Measurements from ENCODE around the gene NR3C1.

Gene NR3C1

GRCh38 chr5:143322176-143322575 lies 81.3 kb downstream of the NR3C1 start:
- TF ChIP-seq EZH2phosphoT487 (conservative IDR thresholded peaks at IDR 0.05; ENCODE audit: low read length): no peak
- TF ChIP-seq CTCF (IDR thresholded peaks at IDR 0.05; ENCODE audit: insufficient read depth, low read length, poor library complexity, severe bottlenecking): no peak
- Histone ChIP-seq H4K20me1 (ENCODE audit: low read depth, low read length) (no peaks in the 10 kb centered on the region), H3K9me2 (replicated peaks; ENCODE audit: insufficient read depth, low read length) (no peaks in the 10 kb centered on the region), H3K27ac (ENCODE audit: low read depth, low read length) (no peak overlapping the region), H3F3A (ENCODE audit: insufficient read depth) (no peaks in the 10 kb centered on the region; the same call in 1 of the 2 replicates), H3K4me3 (ENCODE audit: insufficient read depth, low read length, poor library complexity, severe bottlenecking) (no peak overlapping the region), H3K27me3 (ENCODE audit: low read length) (no peaks in the 10 kb centered on the region), H2AFZ (ENCODE audit: low read depth, low read length, severe bottlenecking) (no peak overlapping the region), H3K36me3 (ENCODE audit: low read length) (peaks cover 16% of the 10 kb centered on the region), H3K79me2 (ENCODE audit: insufficient read depth, low read length) (peaks cover 95% of the 10 kb centered on the region), H3K4me2 (ENCODE audit: low read depth, low read length, poor library complexity, severe bottlenecking) (no peak overlapping the region), H3K9ac (ENCODE audit: low read length) (no peak overlapping the region), H3K9me3 (ENCODE audit: insufficient read depth, low read length) (peaks cover 8% of the 10 kb centered on the region)

DNA sequence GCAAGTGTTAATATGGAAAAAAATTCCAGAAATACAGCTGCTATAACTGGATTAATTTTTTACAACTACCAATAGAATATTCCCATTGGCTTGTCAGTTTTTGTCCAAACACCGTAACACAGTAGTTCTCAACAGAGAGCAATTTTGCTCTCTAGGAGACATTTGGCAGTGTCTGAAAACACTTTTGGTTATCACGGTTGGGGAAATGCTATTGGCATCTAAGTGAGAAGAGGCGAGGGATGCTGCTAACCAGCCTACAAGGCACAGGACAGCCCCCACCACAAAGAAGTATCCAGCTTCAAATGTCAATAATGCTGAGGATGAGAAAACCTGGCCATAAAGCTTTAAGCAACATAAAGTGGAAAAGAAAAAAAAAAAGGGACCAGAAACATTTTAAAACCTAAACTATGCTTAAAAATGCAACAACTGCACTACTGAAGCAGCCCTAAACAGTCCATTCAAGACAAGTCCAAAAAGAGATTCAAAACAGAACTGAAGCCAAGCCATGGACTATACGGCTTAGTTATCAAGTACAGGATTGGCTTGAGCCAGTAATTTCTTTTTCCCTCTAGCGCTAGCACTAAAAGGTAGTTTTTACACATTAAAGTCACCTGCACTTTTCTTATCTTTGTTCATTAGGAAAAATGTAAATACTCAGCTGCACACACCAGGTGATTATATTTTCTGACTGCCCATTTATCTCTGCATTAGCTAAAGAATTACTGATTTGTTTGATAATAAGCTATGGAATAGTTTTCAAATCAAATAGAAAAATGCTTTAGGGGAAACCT lies 83.9 kb downstream of the NR3C1 start:
- Histone ChIP-seq H3F3A (ENCODE audit: insufficient read depth) (peaks cover 13% of the 10 kb centered on the region), H2AFZ (ENCODE audit: low read depth, low read length, severe bottlenecking) (no peak overlapping the region)

DNA sequence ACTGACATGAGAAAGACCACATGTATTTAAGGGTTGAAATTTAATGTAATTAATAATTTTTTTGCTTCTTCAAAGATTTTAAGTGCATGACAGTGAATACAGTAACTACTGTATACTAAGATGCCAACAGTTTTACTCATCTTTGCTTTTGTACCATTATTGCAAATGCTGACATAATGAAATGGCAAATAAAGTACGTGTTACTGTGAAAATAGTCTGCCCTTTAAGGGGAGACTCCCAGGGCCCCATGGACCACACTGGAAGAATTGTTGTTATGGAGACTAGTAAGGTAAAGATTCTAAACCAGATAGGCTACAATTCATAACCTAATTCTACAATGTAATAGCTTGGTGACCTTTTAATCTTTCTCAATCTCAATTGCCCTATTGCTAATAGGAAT lies 84.7 kb downstream of the NR3C1 start:
- no peak overlapping the region for H3K27ac ChIP-seq (ENCODE audit: low read depth, low read length)
- no peak overlapping the region for H3K9ac ChIP-seq (ENCODE audit: low read length)
- H3F3A ChIP-seq (ENCODE audit: insufficient read depth): peaks cover 18% of the 10 kb centered on the region
- no peaks in the 10 kb centered on the region for H3K9me2 ChIP-seq (replicated peaks; ENCODE audit: insufficient read depth, low read length)
- no peak overlapping the region for H3K4me3 ChIP-seq (ENCODE audit: insufficient read depth, low read length, poor library complexity, severe bottlenecking)
- TF ChIP-seq EZH2phosphoT487 (conservative IDR thresholded peaks at IDR 0.05; ENCODE audit: low read length) (no peak), CTCF (IDR thresholded peaks at IDR 0.05; ENCODE audit: insufficient read depth, low read length, poor library complexity, severe bottlenecking) (no peak)
- H3K27me3 ChIP-seq (ENCODE audit: low read length): no peaks in the 10 kb centered on the region
- no peaks in the 10 kb centered on the region; the same call in 1 of the 2 replicates for H4K20me1 ChIP-seq (ENCODE audit: low read depth, low read length)
- H2AFZ ChIP-seq (ENCODE audit: low read depth, low read length, severe bottlenecking): no peak overlapping the region
- H3K36me3 ChIP-seq (ENCODE audit: low read length): no peaks in the 10 kb centered on the region
- no peaks in the 10 kb centered on the region for H3K9me3 ChIP-seq (ENCODE audit: insufficient read depth, low read length)
- H3K4me2 ChIP-seq (ENCODE audit: low read depth, low read length, poor library complexity, severe bottlenecking): no peak overlapping the region
- H3K79me2 ChIP-seq (ENCODE audit: insufficient read depth, low read length): peaks cover 94% of the 10 kb centered on the region

More for the DNA sequence above, 83.9 kb downstream of the NR3C1 start:
- H3K9me2 ChIP-seq (replicated peaks; ENCODE audit: insufficient read depth, low read length): no peaks in the 10 kb centered on the region
- TF ChIP-seq EZH2phosphoT487 (conservative IDR thresholded peaks at IDR 0.05; ENCODE audit: low read length): no peak
- TF ChIP-seq CTCF (IDR thresholded peaks at IDR 0.05; ENCODE audit: insufficient read depth, low read length, poor library complexity, severe bottlenecking): no peak
- H3K9me3 ChIP-seq (ENCODE audit: insufficient read depth, low read length): no peaks in the 10 kb centered on the region
- H3K36me3 ChIP-seq (ENCODE audit: low read length): no peaks in the 10 kb centered on the region
- no peaks in the 10 kb centered on the region for H3K27me3 ChIP-seq (ENCODE audit: low read length)
- no peaks in the 10 kb centered on the region for H4K20me1 ChIP-seq (ENCODE audit: low read depth, low read length)
- no peak overlapping the region for H3K27ac ChIP-seq (ENCODE audit: low read depth, low read length)
- no peak overlapping the region for H3K4me2 ChIP-seq (ENCODE audit: low read depth, low read length, poor library complexity, severe bottlenecking)
- peaks cover 94% of the 10 kb centered on the region for H3K79me2 ChIP-seq (ENCODE audit: insufficient read depth, low read length)
- H3K9ac ChIP-seq (ENCODE audit: low read length): no peak overlapping the region
- H3K4me3 ChIP-seq (ENCODE audit: insufficient read depth, low read length, poor library complexity, severe bottlenecking): no peak overlapping the region
